OCI-LY3 (cell line): ENCODE data around the gene MYH8.

Experiments
- H2AFZ ChIP-seq: fragments of 200-600, 300-600 bp; shearing (Covaris generic); 2 replicates; pipeline ENCODE4 v1.6.0; 2014; ENCODE audit warnings: antibody characterized with exemption, low read depth, low read length
- H3K27ac ChIP-seq: fragments of 200-600, 300-600 bp; sonication (generic); 2 replicates; pipeline ENCODE4 v1.5.1; 2014; ENCODE audit warnings: mild to moderate bottlenecking, low read length, moderate library complexity, mixed read lengths
- H3K27me3 ChIP-seq: fragments of 200-600, 300-600 bp; sonication (generic); 2 replicates; pipeline ENCODE4 v1.6.1; 2014; ENCODE audit warnings: low read depth, low read length, mixed read lengths
- H3K36me3 ChIP-seq: fragments of 200-600, 300-600 bp; sonication (generic); replicated peaks from 2 replicates; pipeline ENCODE3; 2014; ENCODE audit warnings: low read depth, low read length, mixed read lengths
- H3K4me1 ChIP-seq: fragments of 300-600, 200-600 bp; sonication (generic); 2 replicates; pipeline ENCODE4 v1.6.1; 2014; ENCODE audit warnings: low read length, mixed read lengths
- H3K4me2 ChIP-seq: fragments of 200-600, 300-600 bp; sonication (generic); 2 replicates; pipeline ENCODE4 v1.6.1; 2014; ENCODE audit warnings: low read length, mixed read lengths
- H3K4me3 ChIP-seq: fragments of 300-600, 200-600 bp; sonication (generic); 2 replicates; pipeline ENCODE4 v1.5.1; 2014; ENCODE audit warnings: antibody characterized with exemption, mild to moderate bottlenecking, low read length, moderate library complexity
- H3K79me2 ChIP-seq: fragments of 300-600, 200-600 bp; shearing (Covaris generic); 2 replicates; pipeline ENCODE4 v1.6.1; 2014; ENCODE audit warnings: mild to moderate bottlenecking, low read length, mixed read lengths
- H3K9ac ChIP-seq: fragments of 300-600, 200-600 bp; shearing (Covaris generic); 2 replicates; pipeline ENCODE4 v1.6.0; 2014; ENCODE audit warnings: mild to moderate bottlenecking, low read length, moderate library complexity
- H3K9me3 ChIP-seq: fragments of 200-600, 300-600 bp; shearing (Covaris generic); 2 replicates; pipeline ENCODE4 v1.6.1; 2014; ENCODE audit warnings: low read length, mixed read lengths; ENCODE audit not compliant: insufficient read depth
- H4K20me1 ChIP-seq: fragments of 200-600, 300-600 bp; sonication (generic); 2 replicates; pipeline ENCODE4 v1.6.1; 2016; ENCODE audit warnings: low read length, mixed read lengths; ENCODE audit not compliant: insufficient read depth
- EZH2phosphoT487 ChIP-seq: fragments of 200-600 bp; shearing (Covaris generic); IDR thresholded peaks from 2 replicates; pipeline ENCODE4 v1.6.1; 2018; ENCODE audit warnings: antibody characterized with exemption, mixed run types, low read depth
- TF ChIP-seq, protein P1 (sequence below): fragments of 200-600, 300-600 bp; sonication (generic); IDR thresholded peaks from 2 replicates; pipeline ENCODE4 v1.5.1; 2014; ENCODE audit warnings: antibody characterized with exemption, low read length, low read depth

The MYH8 gene

DNA sequence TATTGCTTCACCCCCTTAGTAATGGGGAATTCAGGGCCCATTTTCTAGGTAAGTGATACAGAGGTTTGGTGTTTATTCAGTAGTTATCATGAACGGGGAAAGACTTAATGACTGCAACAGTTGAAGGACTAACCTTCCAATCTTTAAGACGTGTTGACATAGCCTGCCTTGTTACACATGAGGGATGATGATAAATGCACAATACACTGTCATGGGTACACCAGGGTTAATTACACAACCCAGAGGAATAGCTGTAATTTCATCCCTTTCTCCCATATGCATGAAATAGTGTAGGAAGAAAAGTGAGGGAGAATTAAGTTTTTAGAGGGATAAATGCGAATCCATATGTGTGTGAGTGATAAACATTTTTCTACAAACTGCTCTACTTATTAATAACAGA, 37.0 kb upstream of the MYH8 start:
- Histone ChIP-seq H4K20me1 (no peaks in the 10 kb centered on the region), H3K27ac (no peak overlapping the region), H3K79me2 (no peaks in the 10 kb centered on the region), H3K9ac (no peak overlapping the region), H3K4me2 (no peak overlapping the region), H3K4me3 (no peak overlapping the region), H3K36me3 (no peaks in the 10 kb centered on the region), H2AFZ (no peak overlapping the region), H3K27me3 (no peaks in the 10 kb centered on the region), H3K4me1 (no peaks in the 10 kb centered on the region), H3K9me3 (no peaks in the 10 kb centered on the region)
- TF ChIP-seq, protein P1, sequence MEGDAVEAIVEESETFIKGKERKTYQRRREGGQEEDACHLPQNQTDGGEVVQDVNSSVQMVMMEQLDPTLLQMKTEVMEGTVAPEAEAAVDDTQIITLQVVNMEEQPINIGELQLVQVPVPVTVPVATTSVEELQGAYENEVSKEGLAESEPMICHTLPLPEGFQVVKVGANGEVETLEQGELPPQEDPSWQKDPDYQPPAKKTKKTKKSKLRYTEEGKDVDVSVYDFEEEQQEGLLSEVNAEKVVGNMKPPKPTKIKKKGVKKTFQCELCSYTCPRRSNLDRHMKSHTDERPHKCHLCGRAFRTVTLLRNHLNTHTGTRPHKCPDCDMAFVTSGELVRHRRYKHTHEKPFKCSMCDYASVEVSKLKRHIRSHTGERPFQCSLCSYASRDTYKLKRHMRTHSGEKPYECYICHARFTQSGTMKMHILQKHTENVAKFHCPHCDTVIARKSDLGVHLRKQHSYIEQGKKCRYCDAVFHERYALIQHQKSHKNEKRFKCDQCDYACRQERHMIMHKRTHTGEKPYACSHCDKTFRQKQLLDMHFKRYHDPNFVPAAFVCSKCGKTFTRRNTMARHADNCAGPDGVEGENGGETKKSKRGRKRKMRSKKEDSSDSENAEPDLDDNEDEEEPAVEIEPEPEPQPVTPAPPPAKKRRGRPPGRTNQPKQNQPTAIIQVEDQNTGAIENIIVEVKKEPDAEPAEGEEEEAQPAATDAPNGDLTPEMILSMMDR: no peak
- TF ChIP-seq EZH2phosphoT487: no peak

DNA sequence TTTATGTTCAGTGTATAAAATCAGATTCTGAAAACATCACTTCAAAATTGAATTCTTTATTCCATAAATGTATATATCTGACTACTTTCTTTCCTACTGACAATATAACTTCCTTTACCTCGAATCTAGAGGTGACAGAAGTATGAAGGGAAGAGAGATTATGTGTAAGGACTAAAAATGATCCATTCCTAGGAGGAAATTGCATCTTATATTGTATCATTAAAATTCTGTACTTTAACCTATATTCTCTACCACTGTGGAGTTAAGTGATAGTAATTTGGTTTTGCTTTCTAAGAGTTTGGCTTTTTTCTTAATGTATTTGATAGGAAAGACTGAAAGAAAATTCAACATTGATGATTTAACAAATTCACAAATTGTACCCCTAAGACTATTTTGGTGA, 36.2 kb upstream of the MYH8 start:
- Histone ChIP-seq H3K79me2 (no peaks in the 10 kb centered on the region), H3K4me3 (no peak overlapping the region), H3K9ac (no peak overlapping the region), H3K27me3 (no peaks in the 10 kb centered on the region), H4K20me1 (no peaks in the 10 kb centered on the region), H2AFZ (no peak overlapping the region), H3K4me2 (no peak overlapping the region), H3K9me3 (no peaks in the 10 kb centered on the region), H3K36me3 (no peaks in the 10 kb centered on the region), H3K4me1 (no peaks in the 10 kb centered on the region), H3K27ac (no peak overlapping the region)
- TF ChIP-seq EZH2phosphoT487: no peak

DNA sequence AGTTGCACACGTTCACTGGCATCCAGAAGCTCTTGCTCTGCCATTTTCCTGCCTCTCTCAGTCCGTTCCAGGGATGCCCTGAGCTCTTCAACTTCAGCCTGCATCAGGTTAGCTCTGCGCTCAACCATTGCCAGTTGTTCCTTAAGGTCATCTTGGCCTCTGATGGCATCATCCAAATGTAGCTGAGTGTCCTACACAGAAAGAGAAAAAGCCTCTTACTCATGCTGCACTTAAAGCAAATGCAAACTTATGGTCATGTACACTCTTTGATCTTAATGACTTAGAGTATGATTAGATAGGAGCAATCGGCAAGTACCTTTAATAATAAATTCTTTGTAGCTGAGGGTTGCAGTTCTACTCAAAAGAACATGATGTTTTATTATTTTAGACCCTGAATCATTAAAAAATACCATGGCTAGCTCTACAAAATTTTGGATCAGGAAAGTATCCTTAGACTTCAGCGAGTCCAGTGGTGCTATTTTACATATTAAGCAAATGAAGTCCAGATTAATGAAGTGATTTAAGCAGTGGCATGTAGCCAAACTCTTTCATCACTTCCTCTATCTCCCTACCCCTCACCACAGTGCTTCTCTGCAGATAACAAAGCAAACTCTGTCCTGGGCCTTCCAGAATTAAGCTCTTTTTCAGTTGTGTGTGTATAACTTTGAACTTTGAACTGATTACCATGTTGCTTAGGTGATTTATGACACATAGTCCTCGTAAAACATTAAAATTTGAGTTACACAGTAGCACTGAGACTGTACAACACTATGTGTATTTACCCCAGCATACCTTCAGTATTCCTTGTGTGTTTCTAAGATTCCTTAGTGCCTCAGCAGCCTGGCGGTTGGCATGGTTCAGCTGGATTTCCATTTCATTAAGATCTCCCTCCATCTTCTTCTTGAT, 25.5 kb upstream of the MYH8 start:
- no peak for TF ChIP-seq EZH2phosphoT487
- TF ChIP-seq, protein P1: no peak
- H3K4me3 ChIP-seq: no peak overlapping the region
- no peak overlapping the region for H3K27ac ChIP-seq
- no peaks in the 10 kb centered on the region for H4K20me1 ChIP-seq
- no peak overlapping the region for H2AFZ ChIP-seq
- no peak overlapping the region for H3K4me2 ChIP-seq
- H3K9me3 ChIP-seq: no peaks in the 10 kb centered on the region
- no peaks in the 10 kb centered on the region for H3K36me3 ChIP-seq
- H3K79me2 ChIP-seq: no peaks in the 10 kb centered on the region
- H3K27me3 ChIP-seq: peaks cover 10% of the 10 kb centered on the region; the same call in 1 of the 2 replicates
- no peak overlapping the region for H3K9ac ChIP-seq
- no peaks in the 10 kb centered on the region for H3K4me1 ChIP-seq

DNA sequence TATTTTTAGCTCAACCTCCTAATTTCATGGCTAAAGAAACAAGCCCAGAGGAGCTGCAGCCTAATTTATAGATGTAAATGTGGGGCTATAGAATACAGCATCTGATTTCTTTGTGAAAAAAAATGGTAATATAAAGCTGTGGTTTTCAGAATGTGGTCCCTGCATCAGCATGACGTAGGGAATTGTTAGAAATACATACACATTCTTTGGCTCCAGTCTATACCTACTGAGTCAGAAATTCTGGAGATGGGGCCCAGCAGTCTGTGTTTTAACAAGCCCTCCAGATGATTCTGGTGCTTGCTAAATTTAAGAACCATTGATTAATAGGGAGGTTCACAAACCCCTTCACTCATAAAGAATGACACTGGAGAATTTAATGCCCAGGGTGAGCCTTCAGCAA, 18.1 kb upstream of the MYH8 start:
- Histone ChIP-seq H4K20me1 (no peaks in the 10 kb centered on the region), H2AFZ (no peak overlapping the region), H3K4me1 (no peaks in the 10 kb centered on the region), H3K27ac (no peak overlapping the region), H3K9ac (no peak overlapping the region), H3K79me2 (no peaks in the 10 kb centered on the region), H3K36me3 (no peaks in the 10 kb centered on the region), H3K4me2 (no peak overlapping the region), H3K27me3 (peaks cover 10% of the 10 kb centered on the region; the same call in 1 of the 2 replicates), H3K9me3 (no peaks in the 10 kb centered on the region), H3K4me3 (no peak overlapping the region)
- TF ChIP-seq, protein P1: no peak
- no peak for TF ChIP-seq EZH2phosphoT487
